Calu3 (cell line): ENCODE data around the gene ENTPD1. TPM values are rescaled to one million over a fixed set of nuclear protein-coding genes. Genes with fewer than 3 reads are reported as not detected.

Source experiments
- BruUV-seq: library from RNA; stranded (reverse); fragments of 400-500 nt; replicated peaks from 2 replicates; lab custom pipeline; 2021; lab: Mats Ljungman, UMichigan
- CTCF ChIA-PET: fragments of 300-600 bp; sonication (Branson Sonifier 250); formaldehyde crosslinking; loops from one replicate; lab custom pipeline; 2022; ENCODE audit warnings: antibody characterized with exemption; lab: Charles Lee
- DNase-seq: peaks from one replicate; pipeline ENCODE4 v3.0.0; 2022
- H3K27ac Mint-ChIP-seq: one replicate; pipeline ENCODE4 v1.8.0; 2022; ENCODE audit warnings: mixed read lengths; ENCODE audit not compliant: unreplicated experiment
- H3K27me3 Mint-ChIP-seq: one replicate; pipeline ENCODE4 v1.8.0; 2022; ENCODE audit warnings: mixed read lengths; ENCODE audit not compliant: unreplicated experiment
- H3K36me3 Mint-ChIP-seq: one replicate; pipeline ENCODE4 v1.8.0; 2022; ENCODE audit warnings: mild to moderate bottlenecking, moderate library complexity, mixed read lengths; ENCODE audit not compliant: insufficient read depth, unreplicated experiment
- H3K4me1 Mint-ChIP-seq: one replicate; pipeline ENCODE4 v1.8.0; 2022; ENCODE audit warnings: mild to moderate bottlenecking, low read depth, mixed read lengths; ENCODE audit not compliant: unreplicated experiment
- H3K4me3 Mint-ChIP-seq: one replicate; pipeline ENCODE4 v1.8.0; 2022; ENCODE audit warnings: mild to moderate bottlenecking, low read depth, moderate library complexity, mixed read lengths; ENCODE audit not compliant: unreplicated experiment
- H3K9me3 Mint-ChIP-seq: one replicate; pipeline ENCODE4 v1.8.0; 2022; ENCODE audit warnings: low read depth, mixed read lengths; ENCODE audit not compliant: unreplicated experiment
- CTCF ChIP-seq: fragments of 200-600 bp; IDR thresholded peaks from one replicate; pipeline ENCODE4 v1.8.0; 2022; ENCODE audit warnings: antibody characterized with exemption; ENCODE audit not compliant: unreplicated experiment
- intact Hi-C: fragments of 100-400 bp; cut with micrococcal nuclease; formaldehyde crosslinking; loops from one replicate; pipeline ENCODE4 v1.10.0; 2022; ENCODE audit not compliant: unreplicated experiment
- total RNA-seq: library from RNA; stranded (reverse); gene quantifications from 2 replicates; pipeline ENCODE4 v1.2.3, GENCODE V29; 2022

The ENTPD1 gene
- total RNA-seq, 1 experiment from 2014 or later: 0.92 TPM

- CTCF ChIA-PET: no interaction called here
- H3K27me3 Mint-ChIP-seq: no peaks in the 10 kb centered on the region
- no peak overlapping the region for H3K4me3 Mint-ChIP-seq
- H3K4me1 Mint-ChIP-seq: no peaks in the 10 kb centered on the region
- BruUV-seq: no TSS peak
- TF ChIP-seq CTCF: no peak
- intact Hi-C loops: no loop called here
- H3K36me3 Mint-ChIP-seq: no peaks in the 10 kb centered on the region
- H3K27ac Mint-ChIP-seq: no peak overlapping the region
- H3K9me3 Mint-ChIP-seq: no peaks in the 10 kb centered on the region
- no peak for DNase-seq
These were observed 110.5 kb downstream of the ENTPD1 start for GRCh38 chr10:95866467-95866842.

- CTCF ChIA-PET: no interaction called here
- TF ChIP-seq CTCF: no peak
- DNase-seq: no peak
- intact Hi-C loops: no loop called here
- Mint-ChIP-seq H3K27ac (no peak overlapping the region), H3K4me1 (no peaks in the 10 kb centered on the region), H3K27me3 (no peaks in the 10 kb centered on the region), H3K4me3 (no peak overlapping the region), H3K36me3 (no peaks in the 10 kb centered on the region), H3K9me3 (no peaks in the 10 kb centered on the region)
- BruUV-seq: no TSS peak
These were observed 111.9 kb downstream of the ENTPD1 start for GRCh38 chr10:95867866-95868265.

GRCh38 chr10:95872158-95872711 is 116.3 kb downstream of the ENTPD1 start:
- intact Hi-C loops: no loop called here
- no peaks in the 10 kb centered on the region for H3K4me1 Mint-ChIP-seq
- no peaks in the 10 kb centered on the region for H3K27me3 Mint-ChIP-seq
- no peak overlapping the region for H3K27ac Mint-ChIP-seq
- BruUV-seq: no TSS peak
- H3K36me3 Mint-ChIP-seq: no peaks in the 10 kb centered on the region
- no peaks in the 10 kb centered on the region for H3K9me3 Mint-ChIP-seq
- TF ChIP-seq CTCF: no peak
- no peak overlapping the region for H3K4me3 Mint-ChIP-seq
- CTCF ChIA-PET: no interaction called here
- DNase-seq: no peak

GRCh38 chr10:95873139-95873538 is 117.2 kb downstream of the ENTPD1 start:
- Mint-ChIP-seq H3K27me3 (no peaks in the 10 kb centered on the region), H3K4me3 (no peak overlapping the region), H3K9me3 (no peaks in the 10 kb centered on the region), H3K4me1 (no peaks in the 10 kb centered on the region), H3K36me3 (no peaks in the 10 kb centered on the region), H3K27ac (no peak overlapping the region)
- no peak for DNase-seq
- no TSS peak for BruUV-seq
- CTCF ChIA-PET: no interaction called here
- no peak for TF ChIP-seq CTCF
- intact Hi-C loops: no loop called here
